Activated T-cell treated with anti-CD3 and anti-CD28 coated beads, Interleukin-2, amount 50 U/mL, for 4 hours (primary cell): Measurements from ENCODE around the gene NDUFA13. TPM values are rescaled to one million over a fixed set of nuclear protein-coding genes. Genes with fewer than 3 reads are reported as not detected.
"Not testable (repeated sequence)": the region's sequence is repeated elsewhere in the genome, so short reads cannot be mapped to it uniquely, and the experiment has no call there.

ENCODE experiments used
- ATAC-seq, 2 donors: fragments of 200-7000 bp; cut with Tn5 transposase; one replicate each; pipeline ENCODE4 v1.10.0; 2021
- DNase-seq: peaks from one replicate; pipeline ENCODE4 v3.0.0-alpha.2; 2020
- H3K27me3 Mint-ChIP-seq: one replicate; pipeline ENCODE4 v1.8.0; 2021; ENCODE audit warnings: low read depth, mixed read lengths
- H3K36me3 Mint-ChIP-seq: one replicate; pipeline ENCODE4 v1.8.0; 2022; ENCODE audit warnings: mixed read lengths; ENCODE audit not compliant: insufficient read depth
- H3K4me1 Mint-ChIP-seq: one replicate; pipeline ENCODE4 v1.8.0; 2021; ENCODE audit warnings: low read depth, mixed read lengths
- H3K4me3 Mint-ChIP-seq: one replicate; pipeline ENCODE4 v1.8.0; 2021; ENCODE audit warnings: mild to moderate bottlenecking, moderate library complexity, mixed read lengths
- H3K9me3 Mint-ChIP-seq: one replicate; pipeline ENCODE4 v1.8.0; 2021; ENCODE audit warnings: mixed read lengths
- total RNA-seq, 3 donors: library from RNA; stranded (reverse); gene quantifications; one replicate each; pipeline ENCODE4 v1.2.1, GENCODE V29; 2021

The NDUFA13 gene
- total RNA-seq = 100 to 1,000 TPM; 431 to 445 (median 436) TPM

DNA sequence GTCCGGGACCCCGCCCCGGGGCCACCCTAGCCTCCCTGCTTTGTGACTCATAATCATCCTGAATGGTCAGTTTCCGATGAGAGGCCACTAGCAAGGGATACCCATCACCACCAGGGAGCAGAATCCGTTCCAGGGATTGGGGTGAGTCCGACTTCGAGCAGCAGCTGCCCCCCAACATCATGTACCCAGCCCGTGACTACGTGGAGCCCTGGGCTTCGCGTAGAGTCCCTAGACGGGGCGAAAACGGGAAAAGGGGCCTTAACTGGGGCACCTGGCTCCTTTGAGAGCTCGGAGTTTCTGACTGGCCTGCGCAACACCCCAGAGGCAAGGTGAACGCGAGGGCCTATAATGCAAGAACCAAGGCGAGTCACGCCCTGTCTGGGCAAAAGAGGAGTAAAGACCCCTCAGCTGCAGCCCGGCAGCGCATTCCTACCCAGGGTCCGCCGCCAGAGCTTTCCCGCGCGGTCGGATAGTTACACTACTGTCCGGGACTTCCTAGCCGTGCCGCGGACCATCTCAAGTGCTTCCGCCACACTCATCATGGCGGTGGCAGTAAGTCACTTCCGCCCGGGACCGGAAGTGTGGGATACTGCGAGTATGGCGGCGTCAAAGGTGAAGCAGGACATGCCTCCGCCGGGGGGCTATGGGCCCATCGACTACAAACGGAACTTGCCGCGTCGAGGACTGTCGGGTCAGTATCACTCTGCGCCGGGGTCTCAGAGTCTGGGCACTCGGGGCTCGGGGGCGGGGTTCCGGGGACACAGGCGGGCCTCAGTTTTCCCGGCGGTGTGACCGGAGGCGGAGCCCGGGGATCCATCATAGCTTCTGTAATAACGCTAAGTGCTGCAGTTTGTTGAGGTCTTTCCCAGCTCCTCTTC lies at the start of gene NDUFA13:
NDUFA13 (plus strand) TSS at position 584 of the 878 bp plus-strand sequence; CDS start at position 598, 14 bp downstream.
- no peaks in the 10 kb centered on the region for H3K27me3 Mint-ChIP-seq

DNA sequence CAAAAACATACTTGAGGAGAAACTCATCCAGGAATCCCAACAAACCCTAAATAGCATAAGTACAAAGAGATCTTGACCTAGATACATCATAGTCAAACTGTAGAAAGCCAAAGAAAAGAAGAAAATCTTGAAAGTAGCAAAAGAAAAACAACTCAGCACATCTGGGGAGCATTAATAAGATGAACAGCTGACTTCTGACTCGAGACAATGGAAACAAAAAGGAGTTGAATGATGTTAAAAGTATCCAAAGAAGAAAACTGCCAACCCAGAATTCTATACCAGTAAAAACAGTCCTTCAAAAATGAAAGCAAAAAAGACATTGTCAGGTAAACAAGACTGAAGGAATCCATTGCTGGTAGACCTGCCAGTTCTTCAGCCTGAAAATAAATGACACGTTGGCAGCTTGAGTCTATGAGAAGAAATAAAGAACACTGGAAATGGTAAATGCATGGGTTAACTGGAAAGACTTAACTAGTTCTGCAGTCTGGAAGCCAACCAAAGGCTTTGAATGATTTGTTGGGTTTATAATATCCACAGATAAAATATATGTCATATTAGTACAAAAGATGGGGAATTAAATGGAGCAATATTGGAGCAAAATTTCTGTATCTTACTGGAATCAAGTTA lies 47.5 kb upstream of the NDUFA13 start:
- H3K9me3 Mint-ChIP-seq = peaks cover 16% of the 10 kb centered on the region
- DNase-seq (no peak), ATAC-seq (no peak)
- no peaks in the 10 kb centered on the region for H3K27me3 Mint-ChIP-seq
- H3K36me3 Mint-ChIP-seq = peaks cover 46% of the 10 kb centered on the region
- H3K4me3 Mint-ChIP-seq = peak overlapping the region; percentile 11
- H3K4me1 Mint-ChIP-seq = peaks cover 55% of the 10 kb centered on the region

More for the DNA sequence above, at the start of gene NDUFA13:
- ATAC-seq (peak; percentile 92 to 93), DNase-seq (peak; percentile 92)
- peak within 1 kb of the TSS; percentile 92 for H3K4me3 Mint-ChIP-seq
- H3K9me3 Mint-ChIP-seq = no peaks in the 10 kb centered on the region
- peaks cover 27% of the 10 kb centered on the region for H3K4me1 Mint-ChIP-seq
- peaks cover 11% of the 10 kb centered on the region for H3K36me3 Mint-ChIP-seq

DNA sequence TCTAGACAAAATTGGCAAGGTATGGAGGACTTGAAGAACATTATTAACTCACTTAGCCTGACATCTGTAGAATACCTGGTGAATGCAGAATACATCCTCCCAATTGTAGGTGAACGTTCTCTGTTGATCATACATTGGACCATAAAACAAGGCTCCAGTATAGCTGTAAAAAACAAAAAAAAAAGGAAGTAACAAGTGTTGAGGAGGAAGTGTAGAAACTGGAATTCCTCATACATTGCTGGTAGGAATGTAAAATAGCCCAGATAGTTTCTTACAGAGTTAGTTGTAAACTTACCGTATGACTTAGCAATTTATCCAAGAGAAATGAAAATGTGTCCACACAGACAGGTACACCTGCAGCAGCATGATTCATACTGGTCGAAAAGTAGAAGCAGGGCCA lies 45.4 kb upstream of the NDUFA13 start:
- H3K9me3 Mint-ChIP-seq = peaks cover 16% of the 10 kb centered on the region
- H3K27me3 Mint-ChIP-seq = no peaks in the 10 kb centered on the region
- ATAC-seq = no peak
- H3K36me3 Mint-ChIP-seq = peaks cover 43% of the 10 kb centered on the region
- no peak for DNase-seq
- H3K4me1 Mint-ChIP-seq = peaks cover 57% of the 10 kb centered on the region
- no peak overlapping the region for H3K4me3 Mint-ChIP-seq

DNA sequence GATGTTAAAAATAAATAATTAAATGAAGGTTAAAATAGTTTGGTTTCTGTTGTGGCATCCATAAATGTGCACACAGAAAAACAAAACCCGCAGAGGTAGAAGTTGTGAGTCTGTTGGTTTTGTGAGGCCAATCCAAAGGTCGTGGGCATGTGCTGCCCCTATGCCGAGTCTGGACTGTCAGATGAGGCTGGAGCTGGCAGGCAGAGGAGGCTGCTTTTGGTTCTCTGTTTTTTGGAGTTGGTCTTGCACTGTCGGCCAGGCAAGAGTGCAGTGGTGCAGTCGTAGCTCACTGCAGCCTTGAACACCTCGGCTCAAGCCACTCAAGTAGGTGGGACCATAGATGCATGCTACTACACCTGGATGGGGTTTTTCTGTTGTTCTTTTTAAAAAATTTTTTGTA lies 44.3 kb upstream of the NDUFA13 start:
- no peak for ATAC-seq
- H3K4me3 Mint-ChIP-seq = no peak overlapping the region
- H3K36me3 Mint-ChIP-seq = peaks cover 36% of the 10 kb centered on the region
- no peak for DNase-seq
- peaks cover 61% of the 10 kb centered on the region for H3K4me1 Mint-ChIP-seq
- no peaks in the 10 kb centered on the region for H3K27me3 Mint-ChIP-seq
- peaks cover 16% of the 10 kb centered on the region for H3K9me3 Mint-ChIP-seq

DNA sequence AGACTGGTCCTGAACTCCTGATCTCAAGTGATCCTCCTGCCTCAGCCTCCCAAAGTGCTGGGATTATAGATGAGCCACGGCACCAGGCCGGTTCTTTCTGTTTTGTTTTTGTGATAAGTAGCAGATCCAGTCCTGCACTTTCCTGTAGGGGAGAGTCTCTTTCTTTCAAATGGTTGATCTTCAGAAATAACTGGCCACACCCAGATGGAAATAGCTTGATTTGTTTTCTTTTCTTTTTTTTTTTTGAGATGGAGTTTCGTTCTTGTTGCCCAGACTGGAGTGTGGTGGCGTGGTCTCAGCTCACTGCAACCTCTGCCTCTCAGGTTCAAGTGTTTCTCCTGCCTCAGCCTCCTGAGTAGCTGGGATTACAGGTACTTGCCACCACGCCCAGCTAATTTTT lies 43.9 kb upstream of the NDUFA13 start:
- not testable (repeated sequence) for H3K27me3 Mint-ChIP-seq, DNase-seq, H3K4me3 Mint-ChIP-seq, ATAC-seq
- Mint-ChIP-seq H3K9me3 (peaks cover 16% of the 10 kb centered on the region), H3K4me1 (peaks cover 66% of the 10 kb centered on the region), H3K36me3 (peaks cover 32% of the 10 kb centered on the region)

DNA sequence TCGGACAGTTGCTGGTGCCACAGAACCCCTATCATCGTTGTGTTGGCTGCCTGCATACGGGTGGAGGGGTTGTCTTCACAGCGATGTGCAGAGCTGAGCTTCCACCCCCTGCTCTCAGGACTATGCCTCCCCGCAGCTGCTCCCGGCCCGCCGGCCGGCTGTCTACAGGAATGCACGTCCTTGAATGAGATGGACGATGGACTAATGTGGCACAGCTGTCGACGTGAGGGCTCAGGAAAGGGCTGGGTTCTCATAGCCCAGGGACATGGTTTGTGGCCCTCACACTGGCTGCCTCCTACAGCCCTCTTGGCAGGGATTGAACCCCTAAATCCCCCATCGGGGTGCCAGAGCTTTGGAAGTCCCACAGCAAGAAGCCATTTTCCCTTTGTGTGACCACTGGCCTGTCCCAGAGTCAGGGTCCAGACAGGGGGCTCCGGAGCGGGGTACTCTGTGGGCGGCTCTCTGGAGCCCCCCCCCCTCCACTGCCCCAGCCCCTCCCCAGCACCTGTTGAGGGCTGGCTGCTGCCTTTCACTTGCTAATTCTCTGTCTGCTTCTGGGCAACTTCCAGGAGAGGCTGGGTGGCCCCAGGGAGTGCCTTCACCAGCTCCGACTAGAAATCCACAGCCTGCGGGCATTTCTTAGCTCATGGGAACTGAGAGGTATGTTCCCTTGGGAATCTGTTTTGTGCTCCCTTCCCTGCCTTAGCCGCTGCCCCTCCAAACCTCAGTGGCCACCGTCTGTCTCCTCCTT lies 40.8 kb upstream of the NDUFA13 start:
- Mint-ChIP-seq H3K4me3 (no peak overlapping the region), H3K9me3 (no peaks in the 10 kb centered on the region), H3K27me3 (no peaks in the 10 kb centered on the region), H3K4me1 (peaks cover 85% of the 10 kb centered on the region), H3K36me3 (peaks cover 16% of the 10 kb centered on the region)
- DNase-seq (no peak), ATAC-seq (no peak)

DNA sequence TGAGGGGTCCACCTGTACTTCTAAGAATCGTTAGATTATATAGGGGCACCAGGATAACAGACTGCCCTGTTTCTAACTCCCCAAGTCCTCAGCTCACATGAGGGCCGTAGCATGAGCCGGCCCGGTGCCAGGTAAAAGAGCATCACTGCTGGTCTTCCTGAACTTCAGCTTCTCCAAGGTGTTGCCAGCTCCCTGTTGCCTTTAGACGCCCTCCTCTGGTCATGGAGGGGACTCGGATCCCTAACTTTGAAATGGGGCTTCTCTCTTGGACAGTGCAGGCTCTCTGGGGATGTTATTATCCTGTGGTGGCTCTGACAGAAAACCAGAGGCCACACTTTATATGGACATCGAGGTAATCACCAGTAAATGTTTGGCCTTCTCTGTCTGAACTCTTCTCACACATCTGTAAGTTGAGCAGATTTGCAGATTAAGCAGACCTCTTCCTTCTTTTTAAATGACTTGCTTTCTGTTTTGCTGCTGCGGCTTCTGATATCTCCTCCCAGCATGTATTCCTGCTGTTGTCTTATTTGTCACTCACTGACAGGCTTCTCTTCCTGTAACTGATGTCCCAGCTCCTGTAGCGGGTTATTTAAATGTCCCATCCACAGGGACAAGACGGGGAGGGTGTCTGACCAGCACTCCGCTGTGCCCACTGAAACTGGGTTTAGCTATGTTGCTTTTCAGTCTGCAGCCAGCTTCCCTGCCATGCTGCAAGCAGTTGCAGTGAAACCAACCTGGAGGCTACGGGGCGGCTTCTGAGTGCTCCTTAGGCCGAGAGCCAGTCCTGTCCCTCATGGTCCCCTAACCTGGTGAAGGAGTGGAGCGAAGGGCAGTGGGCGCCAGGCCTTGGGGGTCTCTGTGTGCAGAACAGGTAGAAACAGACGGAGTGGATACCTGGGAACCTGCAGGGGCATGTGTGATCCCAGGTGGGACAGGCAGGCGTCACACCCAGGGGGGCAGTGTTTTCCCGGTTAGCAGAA lies 39.9 kb upstream of the NDUFA13 start:
- Mint-ChIP-seq H3K4me3 (no peak overlapping the region), H3K27me3 (no peaks in the 10 kb centered on the region), H3K4me1 (peaks cover 86% of the 10 kb centered on the region), H3K9me3 (no peaks in the 10 kb centered on the region), H3K36me3 (peaks cover 12% of the 10 kb centered on the region)
- ATAC-seq (no peak), DNase-seq (no peak)

DNA sequence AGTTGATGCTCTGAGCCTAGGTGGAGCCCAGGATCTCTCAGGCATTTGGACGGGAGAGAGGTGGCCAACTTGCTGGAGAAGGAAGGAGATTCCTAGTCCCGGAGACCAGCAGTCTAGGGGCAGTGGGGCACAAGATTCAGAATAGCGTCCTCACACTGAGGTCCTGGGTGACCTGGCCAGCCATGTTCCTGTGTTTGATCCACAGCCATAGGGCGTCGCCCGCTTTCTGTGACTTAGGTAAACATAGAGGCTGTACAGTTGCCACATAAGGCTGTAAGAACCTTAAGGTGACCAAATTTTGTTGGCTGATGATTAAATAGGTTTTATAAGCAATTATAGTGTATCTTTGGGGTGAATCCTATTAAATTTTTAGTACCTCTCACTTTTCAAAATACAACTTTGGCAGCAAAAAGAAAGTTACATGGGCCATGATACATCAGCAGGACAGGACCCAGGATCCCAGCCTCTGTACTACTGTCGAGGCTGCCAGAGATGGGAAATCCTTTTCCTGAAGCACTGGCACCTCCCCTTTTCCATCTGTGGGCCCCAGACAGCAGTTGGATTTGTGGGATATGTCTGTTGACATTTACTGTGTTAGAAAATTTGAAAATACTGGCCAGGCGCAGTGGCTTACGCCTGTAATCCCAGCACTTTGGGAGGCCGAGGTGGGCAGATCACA lies 38.2 kb upstream of the NDUFA13 start:
- H3K4me1 Mint-ChIP-seq = peaks cover 81% of the 10 kb centered on the region
- no peaks in the 10 kb centered on the region for H3K9me3 Mint-ChIP-seq
- ATAC-seq (no peak), DNase-seq (no peak)
- no peak overlapping the region for H3K4me3 Mint-ChIP-seq
- H3K36me3 Mint-ChIP-seq = peaks cover 11% of the 10 kb centered on the region
- no peaks in the 10 kb centered on the region for H3K27me3 Mint-ChIP-seq

DNA sequence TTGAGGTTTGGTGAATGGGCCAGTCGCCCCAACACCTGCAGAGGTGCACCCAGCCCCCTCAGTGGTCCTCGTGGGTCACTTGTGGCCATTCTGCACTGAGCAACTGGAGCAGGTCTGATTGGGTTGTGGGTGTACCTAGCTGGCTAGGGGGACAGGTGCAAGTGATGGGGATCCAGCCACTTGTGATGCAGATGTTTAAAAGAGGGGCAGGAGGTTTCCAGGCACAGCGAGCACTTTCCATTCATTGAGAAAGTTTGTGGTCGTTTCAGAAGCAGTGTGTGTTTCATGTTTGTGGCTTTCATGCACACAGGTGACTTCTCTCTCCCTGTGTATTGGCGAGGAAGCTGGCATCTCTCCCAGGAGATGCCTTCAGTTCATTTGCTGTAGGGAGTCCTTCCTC lies 35.3 kb upstream of the NDUFA13 start:
- Mint-ChIP-seq H3K36me3 (peaks cover 10% of the 10 kb centered on the region), H3K27me3 (no peaks in the 10 kb centered on the region), H3K4me3 (no peak overlapping the region), H3K4me1 (peaks cover 63% of the 10 kb centered on the region), H3K9me3 (no peaks in the 10 kb centered on the region)
- no peak for DNase-seq
- ATAC-seq = peak; percentile 71 to 75

DNA sequence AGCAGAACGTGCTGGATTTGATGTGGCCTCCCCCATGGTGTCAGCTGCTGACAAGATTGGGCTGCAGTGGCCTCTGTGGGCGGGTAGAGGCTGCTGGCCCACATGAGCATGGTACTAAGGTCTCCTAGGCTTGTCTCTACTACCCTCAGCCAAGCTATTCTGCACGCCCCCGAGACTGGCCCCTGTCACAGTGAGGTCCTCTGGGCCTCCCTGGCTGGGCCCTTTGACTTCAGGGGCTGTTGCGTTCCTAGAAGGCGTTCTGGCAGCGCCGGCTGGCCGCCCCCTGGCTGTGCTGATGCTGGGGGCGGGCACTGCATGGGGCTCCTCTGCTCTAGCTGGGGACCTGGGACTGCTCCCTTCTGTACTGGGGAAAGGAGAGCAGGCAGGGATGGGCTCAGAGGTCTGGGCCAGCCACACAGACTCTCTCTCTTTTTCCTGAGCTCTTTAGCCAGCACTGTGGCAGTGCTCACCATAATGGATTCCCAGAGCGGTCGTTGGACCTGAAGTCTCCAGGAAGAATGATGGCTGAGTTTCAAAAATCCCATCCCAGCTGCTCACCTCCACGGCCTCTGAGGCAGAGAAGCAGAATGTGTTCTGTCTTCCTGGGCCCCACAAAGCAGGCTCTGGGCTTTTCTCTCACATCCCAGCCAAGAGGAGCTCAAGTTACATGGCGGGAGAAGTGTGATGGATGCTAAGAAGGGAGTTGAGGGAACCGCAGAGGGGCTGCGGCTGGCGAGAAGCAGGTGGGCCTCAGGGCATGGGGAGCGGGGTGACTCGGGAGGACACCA lies 33.0 kb upstream of the NDUFA13 start:
- Mint-ChIP-seq H3K36me3 (peaks cover 7% of the 10 kb centered on the region), H3K4me3 (no peak overlapping the region), H3K9me3 (no peaks in the 10 kb centered on the region), H3K27me3 (no peaks in the 10 kb centered on the region), H3K4me1 (peaks cover 56% of the 10 kb centered on the region)
- ATAC-seq = no peak
- no peak for DNase-seq

DNA sequence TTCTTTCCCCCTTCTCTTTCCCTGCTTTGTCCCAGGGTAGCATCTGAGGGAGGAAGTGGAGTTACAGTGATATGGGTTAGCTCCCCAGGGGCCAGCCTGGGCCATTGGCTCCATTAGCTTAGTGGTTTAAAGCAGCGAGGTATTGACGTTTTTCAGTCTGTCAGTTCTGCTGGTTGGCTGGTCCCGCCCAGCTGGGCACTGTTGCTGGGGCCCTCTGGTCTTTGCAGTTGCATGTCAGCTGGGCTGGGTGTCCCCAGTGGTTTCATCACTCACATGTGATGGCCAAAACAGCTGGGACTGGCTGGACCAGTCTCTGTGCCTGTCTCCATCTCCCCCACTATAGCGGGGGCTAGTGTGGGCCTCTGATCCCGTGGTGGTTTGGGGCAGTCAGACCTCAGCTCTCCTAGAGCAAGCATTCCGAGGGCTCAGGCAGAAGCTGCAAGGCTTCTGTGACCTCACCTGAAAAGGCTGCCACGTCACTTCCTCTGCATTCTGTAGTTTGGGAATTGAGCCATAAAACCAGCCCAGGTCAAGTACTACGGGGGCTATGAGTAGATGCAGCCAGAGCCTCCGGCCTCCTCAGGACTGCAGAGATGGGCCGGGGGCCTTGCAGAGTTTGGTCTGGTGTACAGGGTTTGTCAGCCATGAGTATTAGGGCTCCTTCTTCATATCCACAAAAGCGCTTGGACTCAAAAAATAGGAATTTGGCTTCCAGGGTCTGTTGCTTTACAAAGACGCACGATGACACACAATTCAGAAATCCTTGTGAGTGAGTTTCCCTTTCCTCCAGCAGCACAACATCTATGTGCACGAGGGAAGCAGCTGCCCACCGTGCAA lies 30.6 kb upstream of the NDUFA13 start:
- no peaks in the 10 kb centered on the region for H3K27me3 Mint-ChIP-seq
- ATAC-seq (no peak), DNase-seq (no peak)
- H3K9me3 Mint-ChIP-seq = no peaks in the 10 kb centered on the region
- no peak overlapping the region for H3K4me3 Mint-ChIP-seq
- peaks cover 65% of the 10 kb centered on the region for H3K4me1 Mint-ChIP-seq
- H3K36me3 Mint-ChIP-seq = peaks cover 6% of the 10 kb centered on the region

DNA sequence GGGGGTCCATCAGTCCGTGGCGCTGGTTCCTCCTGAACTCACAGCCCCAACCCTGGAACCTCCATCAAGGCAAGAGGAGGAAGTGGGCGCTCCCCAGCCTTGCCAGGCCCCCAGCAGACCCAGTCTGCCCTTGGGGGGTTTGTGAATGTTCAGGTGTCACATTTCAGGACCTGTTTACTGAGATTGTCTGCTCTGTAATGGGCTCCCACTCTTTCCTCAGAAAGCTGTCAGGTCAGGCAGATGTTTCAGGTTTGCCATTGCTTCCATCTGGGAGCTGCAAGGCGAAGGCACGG lies 30.1 kb upstream of the NDUFA13 start:
- DNase-seq (no peak), ATAC-seq (no peak)
- H3K4me3 Mint-ChIP-seq = no peak overlapping the region
- peaks cover 63% of the 10 kb centered on the region for H3K4me1 Mint-ChIP-seq
- no peaks in the 10 kb centered on the region for H3K9me3 Mint-ChIP-seq
- no peaks in the 10 kb centered on the region for H3K27me3 Mint-ChIP-seq
- H3K36me3 Mint-ChIP-seq = peaks cover 7% of the 10 kb centered on the region
